ENCODE measurements around the gene ZNF888. TPM values are rescaled to one million over a fixed set of nuclear protein-coding genes. Genes with fewer than 3 reads are reported as not detected.
"Not testable (repeated sequence)": the region's sequence is repeated elsewhere in the genome, so short reads cannot be mapped to it uniquely, and the experiment has no call there.

The ZNF888 gene
- total RNA-seq, 1 donor from 2014 or later, result 12.2 TPM

DNA sequence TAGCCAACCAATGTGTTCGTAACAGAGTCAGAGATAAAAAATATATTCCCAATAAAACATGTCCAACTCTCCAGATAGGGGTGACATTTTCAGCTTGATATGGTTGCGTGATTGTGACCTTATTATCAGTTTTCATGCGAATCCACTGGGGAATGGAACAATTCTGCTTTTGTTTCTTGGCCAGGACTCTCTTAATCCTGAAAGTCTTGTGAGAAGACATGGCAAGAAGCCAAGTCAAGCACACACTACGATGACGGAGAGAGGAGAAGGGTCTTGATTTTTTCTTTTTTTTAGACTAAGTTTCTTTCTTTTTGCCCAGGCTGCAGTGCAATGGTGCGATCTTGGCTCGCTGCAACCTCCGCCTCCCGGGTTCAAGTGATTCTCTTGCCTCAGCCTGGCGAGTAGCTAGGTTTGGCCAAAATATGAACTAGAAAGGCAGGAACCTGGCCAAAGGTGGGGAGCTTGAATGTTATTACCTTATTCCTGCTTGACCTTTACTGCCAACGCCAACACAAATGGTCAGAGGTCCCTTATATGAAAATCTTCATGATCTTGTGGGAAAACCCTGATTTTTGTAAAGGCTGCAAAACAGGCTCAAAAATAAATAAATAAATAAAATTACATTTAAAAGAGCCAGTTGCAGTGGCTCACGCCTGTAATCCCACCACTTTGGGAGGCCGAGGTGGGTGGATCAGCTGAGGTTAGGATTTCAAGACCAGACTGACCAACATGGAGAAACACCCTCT lies 25.0 kb upstream of the ZNF888 start:
- peaks cover 3% of the 10 kb centered on the region for H3K27me3 Mint-ChIP-seq (ENCODE audit: unreplicated experiment)
- peaks cover 15% of the 10 kb centered on the region for H3K4me1 Mint-ChIP-seq (ENCODE audit: unreplicated experiment)
- TF ChIP-seq, protein P1, sequence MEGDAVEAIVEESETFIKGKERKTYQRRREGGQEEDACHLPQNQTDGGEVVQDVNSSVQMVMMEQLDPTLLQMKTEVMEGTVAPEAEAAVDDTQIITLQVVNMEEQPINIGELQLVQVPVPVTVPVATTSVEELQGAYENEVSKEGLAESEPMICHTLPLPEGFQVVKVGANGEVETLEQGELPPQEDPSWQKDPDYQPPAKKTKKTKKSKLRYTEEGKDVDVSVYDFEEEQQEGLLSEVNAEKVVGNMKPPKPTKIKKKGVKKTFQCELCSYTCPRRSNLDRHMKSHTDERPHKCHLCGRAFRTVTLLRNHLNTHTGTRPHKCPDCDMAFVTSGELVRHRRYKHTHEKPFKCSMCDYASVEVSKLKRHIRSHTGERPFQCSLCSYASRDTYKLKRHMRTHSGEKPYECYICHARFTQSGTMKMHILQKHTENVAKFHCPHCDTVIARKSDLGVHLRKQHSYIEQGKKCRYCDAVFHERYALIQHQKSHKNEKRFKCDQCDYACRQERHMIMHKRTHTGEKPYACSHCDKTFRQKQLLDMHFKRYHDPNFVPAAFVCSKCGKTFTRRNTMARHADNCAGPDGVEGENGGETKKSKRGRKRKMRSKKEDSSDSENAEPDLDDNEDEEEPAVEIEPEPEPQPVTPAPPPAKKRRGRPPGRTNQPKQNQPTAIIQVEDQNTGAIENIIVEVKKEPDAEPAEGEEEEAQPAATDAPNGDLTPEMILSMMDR (IDR thresholded peaks at IDR 0.05; ENCODE audit: unreplicated experiment), result no peak
- peaks cover 26% of the 10 kb centered on the region for H3K9me3 Mint-ChIP-seq (ENCODE audit: unreplicated experiment)
- H3K27ac Mint-ChIP-seq (ENCODE audit: unreplicated experiment), result no peak overlapping the region
- H3K4me3 Mint-ChIP-seq (ENCODE audit: unreplicated experiment), result no peak overlapping the region
- no peak for DNase-seq (ENCODE audit: low spot score)
- peaks cover 52% of the 10 kb centered on the region for H3K36me3 Mint-ChIP-seq (ENCODE audit: low read depth, unreplicated experiment)

DNA sequence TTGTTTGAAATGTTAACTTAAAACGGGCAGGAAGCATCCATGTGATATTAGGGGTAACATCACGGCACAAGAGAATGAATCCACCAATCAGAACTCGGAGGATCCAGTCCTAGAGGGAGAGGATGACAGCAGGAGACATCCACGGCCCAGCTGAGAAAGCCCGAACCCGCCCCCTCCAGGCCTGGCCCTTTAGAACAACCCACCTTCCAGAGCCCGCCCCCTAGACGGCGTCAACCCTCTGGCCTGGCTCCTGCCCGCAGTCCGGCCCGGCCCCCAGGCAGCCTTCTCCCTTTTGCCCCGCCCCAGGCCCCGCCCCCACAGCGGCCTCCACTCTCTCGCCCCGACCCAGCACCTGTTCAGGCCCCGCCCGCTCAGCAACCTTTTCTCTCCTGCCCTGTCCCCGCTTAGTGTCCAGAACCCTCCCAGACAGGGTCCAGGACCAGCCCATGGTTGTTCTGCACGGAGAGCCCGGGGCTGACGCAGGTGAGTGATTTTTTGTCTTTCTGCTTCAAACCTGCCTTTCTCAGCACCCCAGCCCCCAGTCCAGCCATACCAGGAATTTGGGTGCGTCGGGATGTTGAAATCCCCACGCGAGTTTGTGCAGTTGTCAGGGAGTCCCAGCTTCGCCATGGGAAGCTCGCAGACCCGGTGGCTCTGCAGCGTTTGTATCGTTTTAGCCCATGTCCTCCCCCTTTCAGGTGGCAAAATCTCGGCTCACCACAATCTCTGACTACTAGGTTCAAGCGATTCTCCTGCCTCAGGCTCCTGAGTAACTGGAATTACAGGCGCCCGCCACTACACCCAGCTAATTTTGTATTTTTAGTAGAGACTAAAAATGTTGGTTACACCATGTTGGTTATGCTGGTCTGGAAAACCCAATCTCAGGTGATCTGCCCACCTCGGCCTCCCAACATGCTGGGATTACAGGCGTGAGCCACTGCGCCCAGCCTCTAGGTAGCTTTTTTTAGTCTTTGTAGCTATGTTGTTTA lies 23.4 kb upstream of the ZNF888 start:
- peaks cover 39% of the 10 kb centered on the region for H3K36me3 Mint-ChIP-seq (ENCODE audit: low read depth, unreplicated experiment)
- peak overlapping the region; percentile 79 for H3K4me3 Mint-ChIP-seq (ENCODE audit: unreplicated experiment)
- H3K4me1 Mint-ChIP-seq (ENCODE audit: unreplicated experiment), result peaks cover 21% of the 10 kb centered on the region

DNA sequence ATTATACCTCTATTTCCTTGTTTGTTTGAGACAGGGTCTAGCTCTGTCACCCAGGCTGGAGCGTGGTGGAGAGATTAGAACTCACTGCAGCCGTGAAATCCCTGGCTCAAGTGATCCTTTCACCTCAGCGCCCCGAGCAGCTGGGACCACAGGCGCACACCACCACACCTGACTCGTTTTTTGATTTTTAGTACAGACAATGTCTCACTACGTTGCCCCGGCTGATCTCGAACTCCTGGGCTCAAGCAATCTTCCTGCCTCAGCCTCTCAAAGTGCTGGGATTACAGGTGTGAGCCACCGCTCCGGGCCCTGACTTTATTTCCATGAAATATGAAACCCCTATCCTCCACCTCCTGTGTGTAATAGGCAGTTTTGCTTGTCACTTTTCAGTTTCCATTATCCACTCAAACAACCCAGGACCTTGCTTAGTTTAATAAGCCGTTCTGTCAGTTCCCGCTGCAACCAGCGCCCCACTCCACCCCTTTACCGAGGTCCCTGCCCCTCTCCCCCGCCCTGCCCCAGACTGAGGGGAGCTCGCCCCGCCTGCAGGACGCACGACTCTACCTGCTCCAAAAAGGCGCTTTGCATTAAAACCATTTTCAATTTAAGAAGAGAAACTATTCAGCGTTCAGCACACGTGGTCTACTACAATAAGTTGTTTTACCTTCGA lies 22.6 kb upstream of the ZNF888 start:
- Mint-ChIP-seq H3K9me3 (ENCODE audit: unreplicated experiment) (peaks cover 20% of the 10 kb centered on the region), H3K27me3 (ENCODE audit: unreplicated experiment) (peaks cover 6% of the 10 kb centered on the region), H3K4me1 (ENCODE audit: unreplicated experiment) (peaks cover 26% of the 10 kb centered on the region), H3K27ac (ENCODE audit: unreplicated experiment) (peak overlapping the region; percentile 81), H3K4me3 (ENCODE audit: unreplicated experiment) (peak overlapping the region; percentile 79), H3K36me3 (ENCODE audit: low read depth, unreplicated experiment) (peaks cover 37% of the 10 kb centered on the region)
- DNase-seq (ENCODE audit: low spot score), result no peak
- TF ChIP-seq, protein P1 (IDR thresholded peaks at IDR 0.05; ENCODE audit: unreplicated experiment), result no peak

More for the DNA sequence above, 23.4 kb upstream of the ZNF888 start:
- peaks cover 21% of the 10 kb centered on the region for H3K9me3 Mint-ChIP-seq (ENCODE audit: unreplicated experiment)
- TF ChIP-seq, protein P1 (IDR thresholded peaks at IDR 0.05; ENCODE audit: unreplicated experiment), result no peak
- peak; percentile 73 for DNase-seq (ENCODE audit: low spot score)
- H3K27me3 Mint-ChIP-seq (ENCODE audit: unreplicated experiment), result peaks cover 3% of the 10 kb centered on the region
- peak overlapping the region; percentile 27 for H3K27ac Mint-ChIP-seq (ENCODE audit: unreplicated experiment)

DNA sequence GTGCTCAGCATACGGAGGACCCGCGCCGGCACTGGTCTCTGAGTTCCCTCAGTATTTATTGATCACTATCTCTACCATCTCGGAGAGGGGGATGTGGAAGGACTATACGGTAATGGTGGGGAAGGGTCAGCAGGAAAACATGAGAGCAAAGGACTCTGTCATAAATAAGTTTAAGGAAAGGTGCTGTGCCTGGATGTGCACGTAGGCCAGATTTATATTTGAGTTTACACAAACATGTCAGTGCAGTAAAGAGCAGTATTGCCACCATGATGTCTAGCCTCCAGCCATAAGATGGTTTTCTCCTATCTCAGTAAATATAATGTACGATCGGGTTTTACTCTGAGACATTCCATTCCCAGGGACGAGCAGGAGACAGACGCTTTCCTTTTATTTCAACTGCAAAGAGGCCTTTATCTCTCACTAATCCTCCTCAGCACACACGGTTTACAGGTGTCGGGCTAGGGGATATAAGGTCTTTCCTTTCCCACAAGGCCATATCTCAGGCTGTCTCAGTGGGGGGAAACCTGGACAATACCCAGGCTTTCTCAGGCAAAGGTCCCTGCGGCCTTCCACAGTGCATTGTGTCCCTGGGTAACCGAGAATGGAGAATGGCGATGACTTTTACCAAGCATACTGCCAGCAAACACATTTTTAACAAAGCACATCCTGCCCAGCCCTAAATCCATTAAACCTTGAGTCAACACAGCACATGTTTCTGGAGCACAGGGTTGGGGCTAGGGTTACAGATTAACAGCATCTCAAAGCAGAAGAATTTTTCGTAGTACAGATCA lies 21.7 kb upstream of the ZNF888 start:
- H3K4me1 Mint-ChIP-seq (ENCODE audit: unreplicated experiment), result peaks cover 26% of the 10 kb centered on the region
- peak overlapping the region; percentile 34 for H3K4me3 Mint-ChIP-seq (ENCODE audit: unreplicated experiment)
- peaks cover 28% of the 10 kb centered on the region for H3K36me3 Mint-ChIP-seq (ENCODE audit: low read depth, unreplicated experiment)
- H3K27me3 Mint-ChIP-seq (ENCODE audit: unreplicated experiment); DNase-seq (ENCODE audit: low spot score): not testable (repeated sequence)
- H3K9me3 Mint-ChIP-seq (ENCODE audit: unreplicated experiment), result peaks cover 11% of the 10 kb centered on the region
- peak overlapping the region; percentile 81 for H3K27ac Mint-ChIP-seq (ENCODE audit: unreplicated experiment)
